Panc1 (cell line): ENCODE results near the gene ARMC3. TPM values are rescaled to one million over a fixed set of nuclear protein-coding genes. Genes with fewer than 3 reads are reported as not detected.

Source experiments
- ATAC-seq: fragments of 200-7000 bp; cut with Tn5 transposase; 2 replicates; pipeline ENCODE4 v1.9.1; 2020; ENCODE audit warnings: mild to moderate bottlenecking, moderate library complexity
- BruUV-seq: library from RNA; stranded (reverse); fragments of 400-500 nt; replicated peaks from 2 replicates; lab custom pipeline; 2021; lab: Mats Ljungman, UMichigan
- CTCF ChIA-PET: fragments of 300-600 bp; sonication (Branson Sonifier 250); formaldehyde crosslinking; loops from one replicate; lab custom pipeline; 2022; ENCODE audit warnings: antibody characterized with exemption; lab: Charles Lee
- POLR2A ChIA-PET: fragments of 300-600 bp; sonication (Branson Sonifier 250); formaldehyde crosslinking; loops from one replicate; lab custom pipeline; 2022; ENCODE audit warnings: antibody characterized with exemption; lab: Charles Lee
- DNase-seq: peaks from one replicate; pipeline ENCODE4 v3.0.0-alpha.2; 2010; ENCODE audit warnings: low read depth, low spot score
- H3K27ac ChIP-seq: 2 replicates; pipeline ENCODE4 v1.5.1; 2011; ENCODE audit warnings: mild to moderate bottlenecking, low read length, inconsistent platforms
- H3K27me3 ChIP-seq: fragments of 200-500 bp; sonication (Bioruptor generic); 2 replicates; pipeline ENCODE4 v1.6.0; 2014; ENCODE audit warnings: low read length, inconsistent platforms; ENCODE audit not compliant: control insufficient read depth, insufficient read depth
- H3K36me3 ChIP-seq: fragments of 200-500 bp; sonication (Bioruptor generic); 2 replicates; pipeline ENCODE4 v1.5.1; 2014; ENCODE audit warnings: inconsistent platforms, mild to moderate bottlenecking, low read length, moderate library complexity; ENCODE audit not compliant: control insufficient read depth, insufficient read depth
- H3K4me1 ChIP-seq: 2 replicates; pipeline ENCODE4 v1.5.1; 2011; ENCODE audit warnings: inconsistent platforms, mild to moderate bottlenecking, low read length, moderate library complexity; ENCODE audit not compliant: control insufficient read depth, insufficient read depth
- H3K4me3 ChIP-seq, 2 experiments: 2 replicates each; pipeline ENCODE4 v1.5.1; 2011 to 2012; ENCODE audit warnings: low read depth in 2 of 2, low read length in 2 of 2, mild to moderate bottlenecking in 2 of 2, inconsistent platforms in 1 of 2, moderate library complexity in 1 of 2
- H3K9me3 ChIP-seq: fragments of 200-500 bp; sonication (Bioruptor generic); 2 replicates; pipeline ENCODE4 v1.5.1; 2014; ENCODE audit warnings: low read depth, mild to moderate bottlenecking, inconsistent platforms, low read length, moderate library complexity; ENCODE audit not compliant: control insufficient read depth, insufficient read depth
- POLR2AphosphoS5 ChIP-seq: IDR thresholded peaks from 2 replicates; pipeline ENCODE4 v1.6.1; 2012; ENCODE audit warnings: mild to moderate bottlenecking, low read depth, low read length, moderate library complexity
- SIN3A ChIP-seq: IDR thresholded peaks from 2 replicates; pipeline ENCODE4 v1.6.1; 2012; ENCODE audit warnings: low read depth, mild to moderate bottlenecking, low read length, moderate library complexity, borderline replicate concordance; ENCODE audit not compliant: insufficient read depth
- TCF7L2 ChIP-seq: IDR thresholded peaks from 2 replicates; pipeline ENCODE4 v1.6.1; 2011; ENCODE audit warnings: mild to moderate bottlenecking, low read depth, low read length, inconsistent platforms
- in situ Hi-C: cut with HindIII; loops from 2 replicates; pipeline ENCODE4 v1.10.0; 2016; ENCODE audit warnings: low sequenced_read_pairs, low pct_unique_long_range_greater_than_20kb
- intact Hi-C: fragments of 100-400 bp; cut with micrococcal nuclease; formaldehyde crosslinking; loops from one replicate; pipeline ENCODE4 v1.10.0; 2022; ENCODE audit not compliant: unreplicated experiment
- total RNA-seq: library from RNA; stranded (reverse); gene quantifications from one replicate; pipeline ENCODE4 v1.2.1, GENCODE V29; 2021; ENCODE audit not compliant: unreplicated experiment
- TF ChIP-seq, protein P1 (sequence below): fragments of 450-650 bp; IDR thresholded peaks from 2 replicates; pipeline ENCODE4 v1.5.1; 2017; ENCODE audit warnings: mild to moderate bottlenecking
- TF ChIP-seq, protein P2 (sequence below), 2 experiments: IDR thresholded peaks; 2 replicates each; pipeline ENCODE4 v1.6.1; 2011 to 2012; ENCODE audit warnings: low read depth in 2 of 2, control low read depth in 1 of 2, low read length in 1 of 2, mild to moderate bottlenecking in 1 of 2, moderate library complexity in 1 of 2; ENCODE audit not compliant: insufficient read depth in 1 of 2

ARMC3 gene
- total RNA-seq, 1 experiment from 2014 or later: 1.0 TPM

DNA sequence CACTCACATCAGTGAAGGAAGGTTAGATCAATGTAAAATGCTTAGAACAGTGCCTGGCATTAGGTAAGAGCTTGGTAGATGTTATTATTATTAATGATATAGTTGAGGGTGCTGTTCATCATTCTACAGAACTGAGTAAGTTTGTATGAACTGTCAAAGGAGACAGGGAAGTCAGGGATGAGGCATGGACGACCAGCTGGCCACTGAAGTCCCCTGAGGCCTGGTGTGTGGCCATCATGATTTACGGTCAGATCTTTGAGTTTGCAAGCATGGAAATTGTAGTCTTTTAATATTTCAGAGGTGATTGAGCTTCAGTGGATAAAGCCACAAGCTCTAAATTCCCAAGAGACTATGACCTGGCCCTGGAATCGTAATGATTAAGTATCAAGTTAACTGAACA, 6.9 kb downstream of the ARMC3 start:
- POLR2A ChIA-PET: no interaction called here
- intact Hi-C loops (no loop called here), in situ Hi-C loops (no loop called here)
- DNase-seq: no peak
- no peak for ATAC-seq
- Histone ChIP-seq H3K27ac (no peak overlapping the region), H3K27me3 (no peaks in the 10 kb centered on the region), H3K4me1 (no peaks in the 10 kb centered on the region), H3K36me3 (no peaks in the 10 kb centered on the region), H3K4me3 (no peak overlapping the region), H3K9me3 (no peaks in the 10 kb centered on the region)
- TF ChIP-seq POLR2AphosphoS5 (no peak), SIN3A (no peak), TCF7L2 (no peak)
- TF ChIP-seq, protein P1, sequence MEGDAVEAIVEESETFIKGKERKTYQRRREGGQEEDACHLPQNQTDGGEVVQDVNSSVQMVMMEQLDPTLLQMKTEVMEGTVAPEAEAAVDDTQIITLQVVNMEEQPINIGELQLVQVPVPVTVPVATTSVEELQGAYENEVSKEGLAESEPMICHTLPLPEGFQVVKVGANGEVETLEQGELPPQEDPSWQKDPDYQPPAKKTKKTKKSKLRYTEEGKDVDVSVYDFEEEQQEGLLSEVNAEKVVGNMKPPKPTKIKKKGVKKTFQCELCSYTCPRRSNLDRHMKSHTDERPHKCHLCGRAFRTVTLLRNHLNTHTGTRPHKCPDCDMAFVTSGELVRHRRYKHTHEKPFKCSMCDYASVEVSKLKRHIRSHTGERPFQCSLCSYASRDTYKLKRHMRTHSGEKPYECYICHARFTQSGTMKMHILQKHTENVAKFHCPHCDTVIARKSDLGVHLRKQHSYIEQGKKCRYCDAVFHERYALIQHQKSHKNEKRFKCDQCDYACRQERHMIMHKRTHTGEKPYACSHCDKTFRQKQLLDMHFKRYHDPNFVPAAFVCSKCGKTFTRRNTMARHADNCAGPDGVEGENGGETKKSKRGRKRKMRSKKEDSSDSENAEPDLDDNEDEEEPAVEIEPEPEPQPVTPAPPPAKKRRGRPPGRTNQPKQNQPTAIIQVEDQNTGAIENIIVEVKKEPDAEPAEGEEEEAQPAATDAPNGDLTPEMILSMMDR: no peak
- TF ChIP-seq, protein P2, sequence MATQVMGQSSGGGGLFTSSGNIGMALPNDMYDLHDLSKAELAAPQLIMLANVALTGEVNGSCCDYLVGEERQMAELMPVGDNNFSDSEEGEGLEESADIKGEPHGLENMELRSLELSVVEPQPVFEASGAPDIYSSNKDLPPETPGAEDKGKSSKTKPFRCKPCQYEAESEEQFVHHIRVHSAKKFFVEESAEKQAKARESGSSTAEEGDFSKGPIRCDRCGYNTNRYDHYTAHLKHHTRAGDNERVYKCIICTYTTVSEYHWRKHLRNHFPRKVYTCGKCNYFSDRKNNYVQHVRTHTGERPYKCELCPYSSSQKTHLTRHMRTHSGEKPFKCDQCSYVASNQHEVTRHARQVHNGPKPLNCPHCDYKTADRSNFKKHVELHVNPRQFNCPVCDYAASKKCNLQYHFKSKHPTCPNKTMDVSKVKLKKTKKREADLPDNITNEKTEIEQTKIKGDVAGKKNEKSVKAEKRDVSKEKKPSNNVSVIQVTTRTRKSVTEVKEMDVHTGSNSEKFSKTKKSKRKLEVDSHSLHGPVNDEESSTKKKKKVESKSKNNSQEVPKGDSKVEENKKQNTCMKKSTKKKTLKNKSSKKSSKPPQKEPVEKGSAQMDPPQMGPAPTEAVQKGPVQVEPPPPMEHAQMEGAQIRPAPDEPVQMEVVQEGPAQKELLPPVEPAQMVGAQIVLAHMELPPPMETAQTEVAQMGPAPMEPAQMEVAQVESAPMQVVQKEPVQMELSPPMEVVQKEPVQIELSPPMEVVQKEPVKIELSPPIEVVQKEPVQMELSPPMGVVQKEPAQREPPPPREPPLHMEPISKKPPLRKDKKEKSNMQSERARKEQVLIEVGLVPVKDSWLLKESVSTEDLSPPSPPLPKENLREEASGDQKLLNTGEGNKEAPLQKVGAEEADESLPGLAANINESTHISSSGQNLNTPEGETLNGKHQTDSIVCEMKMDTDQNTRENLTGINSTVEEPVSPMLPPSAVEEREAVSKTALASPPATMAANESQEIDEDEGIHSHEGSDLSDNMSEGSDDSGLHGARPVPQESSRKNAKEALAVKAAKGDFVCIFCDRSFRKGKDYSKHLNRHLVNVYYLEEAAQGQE (IDR thresholded peaks at IDR 0.05; ENCODE audit: insufficient read depth in 1 of 2, low read depth in 2 of 2, low read length in 1 of 2): no peak
- CTCF ChIA-PET: no interaction called here
- no TSS peak for BruUV-seq

DNA sequence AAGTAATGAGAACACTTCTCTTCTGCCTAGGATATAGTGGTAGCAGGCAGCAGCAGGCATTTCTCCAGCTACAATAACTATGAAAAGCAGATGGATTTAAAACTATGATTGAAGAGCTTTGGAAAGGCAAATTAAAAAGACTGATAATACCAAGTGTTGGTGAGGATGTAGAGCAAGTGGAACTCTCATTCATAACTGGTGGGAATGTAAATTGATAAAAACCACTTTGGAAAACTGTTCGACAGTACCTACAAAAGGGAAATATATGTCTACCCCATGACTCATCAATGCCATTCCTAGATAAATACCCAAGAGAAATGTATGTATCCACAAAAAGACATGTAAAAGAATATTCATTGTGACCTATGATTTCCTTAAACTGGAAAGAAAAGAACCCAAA, 14.6 kb downstream of the ARMC3 start:
- POLR2A ChIA-PET: no interaction called here
- BruUV-seq: no TSS peak
- DNase-seq: no peak
- Histone ChIP-seq H3K4me1 (no peaks in the 10 kb centered on the region), H3K4me3 (no peak overlapping the region), H3K36me3 (no peaks in the 10 kb centered on the region), H3K27me3 (no peaks in the 10 kb centered on the region), H3K9me3 (no peaks in the 10 kb centered on the region), H3K27ac (no peak overlapping the region)
- in situ Hi-C loops: no loop called here
- intact Hi-C loops: no loop called here
- TF ChIP-seq TCF7L2: no peak
- no peak for TF ChIP-seq POLR2AphosphoS5
- TF ChIP-seq, protein P1: no peak
- TF ChIP-seq SIN3A: no peak
- TF ChIP-seq, protein P2 (IDR thresholded peaks at IDR 0.05; ENCODE audit: insufficient read depth in 1 of 2, low read depth in 2 of 2, low read length in 1 of 2): no peak
- no peak for ATAC-seq
- CTCF ChIA-PET: no interaction called here
